ENCODE data around the gene ADARB2.

ADARB2 gene

DNA sequence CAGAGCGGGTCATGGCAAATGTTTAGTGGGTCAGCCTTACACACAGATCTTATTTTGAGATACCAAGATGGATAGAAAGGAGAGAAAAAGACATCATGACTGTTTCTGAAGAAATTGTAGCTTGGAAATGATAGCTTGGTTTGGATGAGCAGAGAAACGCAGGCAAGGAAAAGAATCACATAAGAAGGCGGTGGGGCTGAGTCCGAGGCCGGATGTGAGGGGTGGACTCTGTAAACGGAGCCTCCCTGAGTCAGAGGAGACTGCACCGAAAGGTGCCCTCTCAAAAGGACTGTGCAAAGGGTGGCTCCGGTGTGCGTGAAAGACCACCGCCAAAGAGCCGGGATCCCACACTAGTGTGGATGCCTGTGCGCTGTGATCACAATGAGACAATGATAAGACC, 53.7 kb downstream of the ADARB2 start:
- no peak for DNase-seq

GRCh38 chr10:1679821-1680650, 57.3 kb downstream of the ADARB2 start:
- DNase-seq: no peak

- DNase-seq: no peak
Measured at GRCh38 chr10:1678084-1678483, 59.2 kb downstream of the ADARB2 start.

DNA sequence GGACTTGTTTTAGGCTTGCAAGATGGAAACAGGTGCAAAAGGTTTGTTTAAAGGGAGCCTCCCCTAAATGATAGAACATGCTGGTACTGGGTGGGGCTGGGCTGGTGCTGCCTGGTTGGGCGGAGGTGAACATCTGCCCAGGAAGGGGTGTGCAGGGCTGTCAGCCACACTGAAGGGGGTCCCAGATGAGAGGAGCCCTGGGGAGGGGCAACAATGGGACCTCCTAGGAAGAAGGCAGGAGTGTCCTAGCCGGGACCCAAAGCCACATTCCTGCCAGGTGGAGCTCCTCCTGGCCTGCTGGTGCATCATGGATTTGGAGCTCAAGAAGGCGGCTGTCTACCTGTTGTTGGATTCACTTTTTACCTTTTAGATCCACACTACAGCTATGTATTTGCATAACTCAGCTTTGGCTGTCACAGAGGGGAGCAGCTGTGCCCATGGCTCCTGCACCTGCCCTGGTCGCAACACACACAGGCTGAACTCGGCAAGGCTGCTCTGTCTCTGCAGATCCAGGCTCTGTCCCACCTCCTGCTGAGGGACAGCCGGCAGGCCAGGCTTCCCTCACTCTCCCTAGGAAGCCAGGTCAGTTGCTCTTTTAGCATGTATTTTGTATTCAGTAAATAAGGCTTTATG, 59.9 kb downstream of the ADARB2 start:
- DNase-seq: no peak

DNA sequence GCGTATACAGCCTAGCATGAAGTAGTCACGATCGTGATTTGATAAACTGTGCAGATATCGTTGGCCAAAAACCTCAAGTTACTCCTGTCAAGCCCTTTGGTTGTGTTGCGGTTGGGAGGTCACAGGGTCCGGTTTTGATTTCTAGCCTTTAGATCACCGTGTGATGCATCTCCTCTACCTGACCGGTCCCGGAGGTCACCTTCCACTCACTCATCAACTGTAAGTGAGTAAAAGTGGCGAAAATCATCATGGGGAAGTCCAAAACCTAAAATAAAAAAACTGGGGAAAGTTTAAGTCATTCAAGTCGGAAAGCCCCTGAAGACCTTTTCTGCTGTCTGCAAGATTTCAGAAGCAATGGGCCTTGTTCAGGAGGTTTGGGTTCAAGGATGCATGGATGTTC, 62.8 kb downstream of the ADARB2 start:
- no peak for DNase-seq

GRCh38 chr10:1673568-1674345, 63.6 kb downstream of the ADARB2 start:
- no peak for DNase-seq

DNA sequence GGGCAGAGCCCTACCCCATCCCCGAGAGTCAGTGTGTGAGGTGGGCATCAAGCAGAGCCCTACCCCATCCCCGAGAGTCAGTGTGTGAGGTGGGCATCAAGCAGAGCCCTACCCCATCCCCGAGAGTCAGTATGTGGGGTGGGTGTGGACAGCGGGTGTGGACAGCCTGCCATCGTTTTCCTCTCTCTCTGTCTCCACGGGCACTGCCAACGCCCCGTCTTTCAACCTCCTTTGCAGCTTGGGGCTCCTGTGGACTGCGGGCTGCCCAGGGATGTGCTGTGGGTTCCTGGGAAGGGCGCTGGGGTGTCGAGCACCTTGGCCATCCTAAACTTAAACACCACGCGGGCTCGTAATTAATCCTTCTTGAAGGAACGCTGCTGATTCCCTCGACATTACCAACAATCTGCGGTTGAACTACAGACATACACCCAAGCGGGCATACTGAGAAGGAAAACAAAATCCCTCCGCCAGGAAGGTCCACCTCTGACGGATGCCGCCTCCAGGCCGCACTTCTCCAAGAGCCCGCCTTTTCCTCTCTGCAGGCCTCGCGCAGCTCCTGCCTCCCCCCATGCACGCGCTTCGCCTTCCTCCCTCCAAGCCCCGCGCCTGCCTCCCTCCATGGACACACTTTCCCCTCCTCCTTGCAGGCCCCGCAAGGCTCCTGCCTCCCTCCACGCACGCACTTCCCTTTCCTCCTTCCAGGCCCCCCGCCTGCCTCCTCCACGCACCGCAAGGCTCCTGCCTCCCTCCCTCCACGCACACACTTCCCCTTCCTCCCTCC, 65.1 kb downstream of the ADARB2 start:
- no peak for DNase-seq

- DNase-seq: no peak
Measured at GRCh38 chr10:1671366-1672000, 65.8 kb downstream of the ADARB2 start.

- no peak for DNase-seq
Measured at GRCh38 chr10:1670541-1671365, 66.6 kb downstream of the ADARB2 start.

DNA sequence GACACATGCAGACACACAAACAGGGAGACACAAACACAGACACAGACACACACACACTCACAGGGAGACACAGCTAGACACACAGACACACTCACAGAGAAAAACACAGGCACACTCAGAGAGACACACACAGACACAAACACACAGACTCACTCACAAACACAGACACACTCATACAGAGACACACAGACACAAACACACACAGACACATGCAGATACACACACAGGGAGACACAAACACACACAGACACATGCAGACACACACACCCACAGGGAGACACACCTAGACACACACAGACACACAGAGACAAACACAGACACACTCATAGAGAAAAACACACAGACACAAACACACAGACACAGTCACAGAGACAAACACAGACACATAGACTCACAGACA, 67.9 kb downstream of the ADARB2 start:
- DNase-seq: no peak

DNA sequence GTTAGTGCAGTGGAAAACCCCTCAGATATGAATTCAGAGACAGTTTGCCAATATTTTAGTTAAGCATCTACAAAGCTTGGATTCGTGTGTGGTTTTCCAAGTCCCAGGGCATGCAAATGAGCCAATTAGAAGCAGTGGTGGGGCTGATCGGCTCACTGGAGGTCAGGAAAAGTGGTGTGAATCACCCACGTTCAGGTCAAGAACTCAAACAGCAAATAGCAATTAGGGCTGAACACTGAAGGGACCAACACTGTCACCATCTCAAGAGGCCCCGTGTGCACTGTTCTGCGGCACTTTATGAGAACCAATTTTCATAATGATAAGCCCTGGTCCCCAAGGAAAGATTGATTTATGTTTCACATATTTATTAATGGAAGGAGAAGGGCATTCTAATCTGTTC, 68.9 kb downstream of the ADARB2 start:
- DNase-seq: no peak

GRCh38 chr10:1667392-1667791, 69.9 kb downstream of the ADARB2 start:
- DNase-seq: no peak

- DNase-seq: no peak
Measured at GRCh38 chr10:1666147-1666546, 71.2 kb downstream of the ADARB2 start.

DNA sequence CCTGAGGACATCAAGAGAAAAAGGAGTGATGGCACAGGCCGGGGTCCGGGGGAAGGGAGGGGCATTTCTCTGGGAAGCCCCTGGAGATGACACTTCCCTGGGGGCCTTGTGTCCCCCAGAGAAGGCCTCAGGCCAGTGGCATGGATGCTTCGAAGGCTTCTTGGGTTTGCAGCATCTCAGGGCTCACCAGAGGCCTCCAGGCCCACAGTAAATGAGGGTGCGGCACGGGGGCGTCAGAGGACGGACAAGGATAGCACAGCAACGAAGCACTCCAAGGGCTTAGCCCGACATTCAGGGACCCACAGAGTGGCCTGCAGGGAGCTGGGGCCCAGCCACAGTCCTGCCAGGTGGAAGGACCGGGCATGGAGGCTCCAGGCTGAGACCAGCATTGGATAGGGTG, 71.6 kb downstream of the ADARB2 start:
- DNase-seq: no peak

DNA sequence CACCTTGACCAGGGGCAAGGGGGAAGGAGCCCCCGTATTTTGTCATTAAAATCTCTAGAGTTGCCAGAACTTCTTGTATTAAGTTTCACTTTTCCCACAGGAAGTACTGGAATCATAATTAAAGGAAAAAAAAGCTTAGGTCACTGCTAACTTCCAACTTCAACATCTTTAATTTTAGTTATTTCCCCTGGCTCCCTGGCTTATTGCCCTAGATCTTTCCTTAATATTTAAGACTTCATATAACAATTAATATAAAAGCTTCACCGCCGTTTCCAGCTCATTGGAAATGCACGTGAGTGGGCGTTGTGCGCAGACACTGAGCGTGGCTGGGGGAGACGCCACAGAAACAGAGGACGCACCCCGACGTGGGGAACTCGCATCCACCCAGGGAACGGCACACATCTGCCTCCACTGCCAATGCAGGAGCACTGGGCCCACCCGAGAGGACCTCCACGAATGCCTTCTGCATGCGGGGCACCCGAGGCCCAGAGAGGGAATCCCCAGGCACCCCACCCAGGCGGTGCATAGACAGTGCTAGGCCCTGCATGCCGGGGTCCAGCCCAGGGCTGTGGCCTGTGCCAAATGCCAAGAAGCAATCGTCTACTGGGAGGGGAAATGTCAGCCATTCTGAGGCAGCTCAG, 72.2 kb downstream of the ADARB2 start:
- no peak for DNase-seq

DNA sequence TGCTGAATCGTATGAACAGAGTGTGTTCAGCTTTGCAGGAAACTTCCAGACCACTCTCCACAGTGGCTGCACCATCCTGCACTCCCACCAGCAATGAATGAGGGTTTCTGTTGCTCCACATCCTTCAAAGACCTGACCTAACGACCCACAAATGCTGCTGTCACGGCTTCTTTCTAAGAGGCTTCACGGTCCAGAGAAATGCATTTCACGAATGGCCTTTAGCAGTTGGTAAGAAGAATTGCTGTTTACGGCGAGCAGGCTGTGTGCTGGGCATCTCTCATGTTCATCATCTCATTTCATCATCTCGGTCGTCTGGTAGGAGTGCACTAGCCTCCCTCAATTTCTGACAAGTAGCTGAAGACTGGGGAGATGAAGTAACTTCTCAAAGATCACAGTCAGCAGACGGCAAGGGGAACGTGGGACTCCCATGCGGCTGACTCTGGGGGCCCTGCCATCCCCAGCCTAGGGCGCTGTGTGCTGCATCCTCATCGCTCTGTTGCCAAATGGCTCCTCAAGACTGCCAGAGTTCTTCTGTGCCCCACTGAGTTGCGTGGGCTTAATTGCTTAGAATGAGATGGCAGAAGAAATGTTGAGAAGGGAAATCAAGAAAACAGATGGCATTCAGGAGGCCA, 72.9 kb downstream of the ADARB2 start:
- no peak for DNase-seq

DNA sequence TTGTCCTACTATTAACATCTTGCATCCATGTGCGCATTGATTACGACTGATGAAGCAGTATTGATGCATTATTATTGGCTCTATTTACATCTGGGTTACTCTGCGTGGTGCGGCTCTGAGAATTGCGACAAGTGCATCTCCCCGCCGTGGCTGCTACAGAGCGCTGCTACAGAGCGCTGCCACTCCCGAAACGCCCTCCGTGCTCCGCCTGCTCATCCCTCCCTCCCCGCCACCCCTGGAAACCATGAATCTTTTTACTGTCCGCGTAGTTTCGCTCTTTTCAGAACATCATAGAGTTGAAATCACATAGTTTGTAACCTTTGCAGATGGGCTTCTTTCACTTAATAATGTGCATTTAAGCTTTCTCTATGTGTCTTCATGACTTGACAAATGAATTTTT, 74.1 kb downstream of the ADARB2 start:
- DNase-seq: no peak

GRCh38 chr10:1662438-1663025, 74.8 kb downstream of the ADARB2 start:
- no peak for DNase-seq

GRCh38 chr10:1661859-1662437, 75.4 kb downstream of the ADARB2 start:
- DNase-seq: no peak

DNA sequence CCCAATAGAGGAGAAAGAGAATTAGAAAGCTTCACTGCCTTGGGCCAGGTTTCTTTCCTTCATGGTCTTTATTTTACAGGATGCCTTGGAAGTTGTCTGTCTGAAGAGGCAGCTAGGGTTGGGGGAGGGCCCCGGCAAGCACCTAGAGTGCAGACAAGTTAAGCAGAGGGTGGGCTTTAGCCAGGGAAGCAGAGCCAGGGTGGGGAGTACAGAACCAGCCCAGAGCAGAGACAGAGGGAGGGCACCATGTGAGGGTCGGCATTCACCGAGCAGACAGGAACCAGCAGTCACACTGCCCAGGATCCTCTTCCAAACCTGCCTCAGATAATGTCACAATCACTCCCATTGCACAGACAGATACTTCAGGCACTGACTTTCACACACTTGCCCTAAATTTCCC, 75.9 kb downstream of the ADARB2 start:
- no peak for DNase-seq

Measured in GF-D8 (cell line).